ENCODE measurements around the gene JAGN1. TPM values are rescaled to one million over a fixed set of nuclear protein-coding genes. Genes with fewer than 3 reads are reported as not detected.

The JAGN1 gene
- total RNA-seq, 4 donors from 2014 or later, result 42.8 to 96.4 (median 67.0) TPM

GRCh38 chr3:9906480-9906879, 16.1 kb downstream of the JAGN1 start:
- Histone ChIP-seq H3K4me1 (no peaks in the 10 kb centered on the region), H3K9me3 (no peaks in the 10 kb centered on the region), H3K4me3 (no peak overlapping the region), H3K36me3 (no peaks in the 10 kb centered on the region), H3K27ac (no peak overlapping the region), H3K27me3 (no peaks in the 10 kb centered on the region)
- ATAC-seq (no peak), DNase-seq (no peak)
- in situ Hi-C loops (cut with MboI; ENCODE audit: low sequenced_read_pairs in 4 of 4), result no loop called here
- no peak for TF ChIP-seq POLR2A (IDR thresholded peaks at IDR 0.05)
- TF ChIP-seq CTCF (IDR thresholded peaks at IDR 0.05 in 4 of 5, conservative IDR thresholded peaks at IDR 0.05 in 1 of 5), result no peak
- intact Hi-C loops (cut with DNase I; ENCODE audit: low total_unique reads), result no loop called here

- Histone ChIP-seq H3K4me3 (no peak overlapping the region), H3K9me3 (no peaks in the 10 kb centered on the region), H3K27ac (no peak overlapping the region), H3K27me3 (no peaks in the 10 kb centered on the region), H3K36me3 (no peaks in the 10 kb centered on the region), H3K4me1 (no peaks in the 10 kb centered on the region)
- TF ChIP-seq CTCF (IDR thresholded peaks at IDR 0.05 in 4 of 5, conservative IDR thresholded peaks at IDR 0.05 in 1 of 5) (no peak), POLR2A (IDR thresholded peaks at IDR 0.05) (no peak)
- DNase-seq (no peak), ATAC-seq (no peak)
- intact Hi-C loops (cut with DNase I; ENCODE audit: low total_unique reads), result no loop called here
- in situ Hi-C loops (cut with MboI; ENCODE audit: low sequenced_read_pairs in 4 of 4), result no loop called here
Observed at GRCh38 chr3:9908286-9908685, 17.9 kb downstream of the JAGN1 start.

GRCh38 chr3:9909221-9910013, 19.0 kb downstream of the JAGN1 start:
- intact Hi-C loops (cut with DNase I; ENCODE audit: low total_unique reads), result no loop called here
- no peaks in the 10 kb centered on the region for H3K36me3 ChIP-seq

GRCh38 chr3:9911863-9912262, 21.5 kb downstream of the JAGN1 start:
- Histone ChIP-seq H3K9me3 (no peaks in the 10 kb centered on the region), H3K27me3 (no peaks in the 10 kb centered on the region), H3K36me3 (no peaks in the 10 kb centered on the region), H3K4me3 (no peak overlapping the region), H3K4me1 (peaks cover 5 to 15% of the 10 kb centered on the region in 2 donors), H3K27ac (no peak overlapping the region)
- TF ChIP-seq CTCF (IDR thresholded peaks at IDR 0.05 in 4 of 5, conservative IDR thresholded peaks at IDR 0.05 in 1 of 5) (no peak), POLR2A (IDR thresholded peaks at IDR 0.05) (no peak)
- no peak for ATAC-seq
- in situ Hi-C loops (cut with MboI; ENCODE audit: low sequenced_read_pairs in 4 of 4), result no loop called here
- intact Hi-C loops (cut with DNase I; ENCODE audit: low total_unique reads), result no loop called here
- DNase-seq, result no peak

More at GRCh38 chr3:9909221-9910013, 19.0 kb downstream of the JAGN1 start:
- in situ Hi-C loops (cut with MboI; ENCODE audit: low sequenced_read_pairs in 4 of 4), result no loop called here
- TF ChIP-seq CTCF (IDR thresholded peaks at IDR 0.05 in 4 of 5, conservative IDR thresholded peaks at IDR 0.05 in 1 of 5), result no peak
- no peak for TF ChIP-seq POLR2A (IDR thresholded peaks at IDR 0.05)
- Histone ChIP-seq H3K4me3 (no peak overlapping the region), H3K4me1 (no peaks in the 10 kb centered on the region), H3K27ac (no peak overlapping the region), H3K27me3 (no peaks in the 10 kb centered on the region), H3K9me3 (no peaks in the 10 kb centered on the region)
- DNase-seq, result no peak
- no peak for ATAC-seq
